ENCODE measurements around the gene TBX6.
"Not testable (repeated sequence)": the region's sequence is repeated elsewhere in the genome, so short reads cannot be mapped to it uniquely, and the experiment has no call there.

Gene TBX6

GRCh38 chr16:30091474-30092372 lies at the start of gene TBX6:
TBX6 (minus strand) TSS chr16:30091924; CDS start chr16:30091193, 731 bp downstream.
- peak; percentile 94 for DNase-seq (ENCODE audit: low spot score)

GRCh38 chr16:30139583-30140481 lies 48.1 kb upstream of the TBX6 start:
- no peak for DNase-seq (ENCODE audit: low spot score)

- no peak for DNase-seq (ENCODE audit: low spot score)
These were observed 46.2 kb upstream of the TBX6 start for GRCh38 chr16:30137897-30138296.

- DNase-seq (ENCODE audit: low spot score), result no peak
These were observed 45.4 kb upstream of the TBX6 start for GRCh38 chr16:30136971-30137605.

- no peak for DNase-seq (ENCODE audit: low spot score)
These were observed 40.9 kb upstream of the TBX6 start for GRCh38 chr16:30132591-30132990.

- DNase-seq (ENCODE audit: low spot score), result no peak
These were observed 40.2 kb upstream of the TBX6 start for GRCh38 chr16:30131869-30132475.

GRCh38 chr16:30127993-30128392 lies 36.3 kb upstream of the TBX6 start:
- DNase-seq (ENCODE audit: low spot score), result no peak

- DNase-seq (ENCODE audit: low spot score), result not testable (repeated sequence)
These were observed 34.0 kb upstream of the TBX6 start for GRCh38 chr16:30125690-30126089.

- no peak for DNase-seq (ENCODE audit: low spot score)
These were observed 33.3 kb upstream of the TBX6 start for GRCh38 chr16:30124985-30125379.

- DNase-seq (ENCODE audit: low spot score), result no peak
These were observed 31.0 kb upstream of the TBX6 start for GRCh38 chr16:30122604-30123160.

GRCh38 chr16:30121741-30122571 lies 30.2 kb upstream of the TBX6 start:
- DNase-seq (ENCODE audit: low spot score), result no peak

- DNase-seq (ENCODE audit: low spot score), result no peak
These were observed 28.8 kb upstream of the TBX6 start for GRCh38 chr16:30120340-30121105.

GRCh38 chr16:30119428-30119827 lies 27.7 kb upstream of the TBX6 start:
- DNase-seq (ENCODE audit: low spot score), result no peak

GRCh38 chr16:30117768-30118167 lies 26.0 kb upstream of the TBX6 start:
- no peak for DNase-seq (ENCODE audit: low spot score)

GRCh38 chr16:30116291-30117207 lies 24.8 kb upstream of the TBX6 start:
- no peak for DNase-seq (ENCODE audit: low spot score)

GRCh38 chr16:30115238-30115637 lies 23.5 kb upstream of the TBX6 start:
- no peak for DNase-seq (ENCODE audit: low spot score)

GRCh38 chr16:30114833-30115232 lies 23.1 kb upstream of the TBX6 start:
- DNase-seq (ENCODE audit: low spot score), result not testable (repeated sequence)

GRCh38 chr16:30114411-30114810 lies 22.7 kb upstream of the TBX6 start:
- DNase-seq (ENCODE audit: low spot score), result no peak

All from D341Med (cell line).